ENCODE data around the gene NEK6. TPM values are rescaled to one million over a fixed set of nuclear protein-coding genes. Genes with fewer than 3 reads are reported as not detected.

Gene NEK6
- total RNA-seq, 6 experiments from 2014 or later: 61.6 to 128 (median 67.5) TPM

- H3K9me3 ChIP-seq: no peaks in the 10 kb centered on the region
- intact Hi-C loops (cut with DNase I): no loop called here
- peak overlapping the region in 2 of 3 donors; percentile 8 to 9 for H3K4me3 ChIP-seq
- no peaks in the 10 kb centered on the region for H3K36me3 ChIP-seq
- no peaks in the 10 kb centered on the region for H3K27me3 ChIP-seq
- peak overlapping the region; percentile 79 to 90 (median 87) for H3K27ac ChIP-seq
- TF ChIP-seq POLR2A (IDR thresholded peaks at IDR 0.05) (peak; percentile 8), CTCF (IDR thresholded peaks at IDR 0.05) (no peak)
- 1% methylated on average over 7 of the region's 9 CpGs for WGBS (ENCODE audit: insufficient coverage, low coverage, low lambda C conversion rate, missing lambda C conversion rate)
- peaks cover 3 to 84% (median 49%) of the 10 kb centered on the region in 4 donors for H3K4me1 ChIP-seq
- peak; percentile 66 to 75 (median 75) for DNase-seq
- peak; percentile 7 to 20 (median 14) for ATAC-seq
Measured at GRCh38 chr9:124285903-124286291, 28.1 kb downstream of the NEK6 start.

- no peaks in the 10 kb centered on the region for H3K36me3 ChIP-seq
- 8% methylated on average over 5 of the region's 14 CpGs for WGBS (ENCODE audit: insufficient coverage, low coverage, low lambda C conversion rate, missing lambda C conversion rate)
Measured at GRCh38 chr9:124286292-124286931, 28.7 kb downstream of the NEK6 start.

GRCh38 chr9:124290053-124290591 lies 32.4 kb downstream of the NEK6 start:
- ATAC-seq (peak in 3 of 4 donors; percentile 8 to 48 (median 36)), DNase-seq (peak in 2 of 3 donors; percentile 68 to 69)
- no peak overlapping the region for H3K27ac ChIP-seq
- H3K4me3 ChIP-seq: no peak overlapping the region
- intact Hi-C loops (cut with DNase I): no loop called here
- no peaks in the 10 kb centered on the region for H3K27me3 ChIP-seq
- TF ChIP-seq CTCF (IDR thresholded peaks at IDR 0.05) (no peak), POLR2A (IDR thresholded peaks at IDR 0.05) (no peak)
- no peaks in the 10 kb centered on the region for H3K9me3 ChIP-seq
- H3K36me3 ChIP-seq: no peaks in the 10 kb centered on the region
- 53% methylated on average over 9 of the region's 21 CpGs for WGBS (ENCODE audit: insufficient coverage, low coverage, low lambda C conversion rate, missing lambda C conversion rate)
- peaks cover 3 to 67% (median 30%) of the 10 kb centered on the region in 4 donors for H3K4me1 ChIP-seq

More at GRCh38 chr9:124286292-124286931, 28.7 kb downstream of the NEK6 start:
- no peak for TF ChIP-seq CTCF (IDR thresholded peaks at IDR 0.05)
- TF ChIP-seq POLR2A (IDR thresholded peaks at IDR 0.05): no peak
- H3K4me3 ChIP-seq: peak overlapping the region in 2 of 3 donors; percentile 8 to 9
- H3K9me3 ChIP-seq: no peaks in the 10 kb centered on the region
- intact Hi-C loops (cut with DNase I): no loop called here
- no peaks in the 10 kb centered on the region for H3K27me3 ChIP-seq
- H3K4me1 ChIP-seq: peaks cover 3 to 84% (median 50%) of the 10 kb centered on the region in 4 donors
- ATAC-seq: peak; percentile 35 to 62 (median 60)
- peak overlapping the region; percentile 79 to 90 (median 87) for H3K27ac ChIP-seq
- peak; percentile 78 to 87 (median 86) for DNase-seq

GRCh38 chr9:124290743-124291554 lies 33.2 kb downstream of the NEK6 start:
- no peak overlapping the region for H3K27ac ChIP-seq

More at GRCh38 chr9:124290743-124291554, 33.2 kb downstream of the NEK6 start:
- H3K9me3 ChIP-seq: no peaks in the 10 kb centered on the region
- ATAC-seq: no peak
- peaks cover 3 to 67% (median 30%) of the 10 kb centered on the region in 4 donors for H3K4me1 ChIP-seq
- no peaks in the 10 kb centered on the region for H3K36me3 ChIP-seq
- no peak overlapping the region for H3K4me3 ChIP-seq
- TF ChIP-seq CTCF (IDR thresholded peaks at IDR 0.05): no peak
- WGBS (ENCODE audit: insufficient coverage, low coverage, low lambda C conversion rate, missing lambda C conversion rate): 61% methylated on average over 18 of the region's 22 CpGs
- H3K27me3 ChIP-seq: no peaks in the 10 kb centered on the region
- DNase-seq: no peak
- intact Hi-C loops (cut with DNase I): no loop called here
